Neuron (in vitro differentiated cells): Measurements from ENCODE around the gene ZNF680.

Source experiments
- H2AFZ ChIP-seq: one replicate; pipeline ENCODE4 v1.6.1; 2013; ENCODE audit warnings: low read depth, mild to moderate bottlenecking, inconsistent platforms, low read length, moderate library complexity
- H3K27me3 ChIP-seq: one replicate; pipeline ENCODE4 v1.6.1; 2013; ENCODE audit warnings: low read length; ENCODE audit not compliant: insufficient read depth
- H3K36me3 ChIP-seq: one replicate; pipeline ENCODE4 v1.6.1; 2013; ENCODE audit warnings: low read length; ENCODE audit not compliant: insufficient read depth
- H3K4me1 ChIP-seq: one replicate; pipeline ENCODE4 v1.6.1; 2013; ENCODE audit warnings: low read length; ENCODE audit not compliant: insufficient read depth
- H3K4me3 ChIP-seq: 2 replicates; pipeline ENCODE4 v1.5.1; 2013; ENCODE audit warnings: mild to moderate bottlenecking, low read length, moderate library complexity
- H3K9me3 ChIP-seq: one replicate; pipeline ENCODE4 v1.6.1; 2013; ENCODE audit warnings: low read length

The ZNF680 gene

DNA sequence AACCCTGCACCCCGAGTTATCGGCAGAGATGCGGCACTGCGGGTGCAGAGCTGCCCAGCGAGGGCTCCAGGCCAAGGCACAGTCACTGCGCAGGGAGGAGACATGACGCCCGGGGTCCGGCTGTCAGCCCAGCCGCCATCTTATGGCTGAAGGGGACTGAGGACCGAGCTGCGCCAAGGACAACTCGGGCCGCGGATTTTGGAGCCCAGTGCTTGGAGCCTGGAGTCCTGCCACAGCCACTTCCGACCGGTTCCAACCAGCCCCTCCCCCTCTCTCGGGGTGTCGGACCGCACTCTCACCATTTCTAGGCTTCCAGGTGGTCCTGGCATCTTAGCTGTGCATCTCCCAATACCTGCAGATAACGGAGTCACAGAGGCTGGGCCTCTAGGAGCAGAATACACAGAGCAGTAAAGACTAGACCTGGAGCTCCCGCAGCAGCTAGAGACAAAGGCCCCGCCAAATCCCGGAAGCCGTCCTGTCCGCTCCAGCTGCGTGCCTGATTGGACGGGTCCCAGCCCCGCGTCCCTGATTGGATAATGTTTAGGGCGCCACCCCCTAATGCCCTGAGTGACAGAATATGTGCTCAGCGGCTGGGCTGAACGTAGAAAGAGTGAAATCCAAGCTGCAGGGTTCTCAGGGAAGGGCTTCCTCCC, at the start of gene ZNF680:
Gene ZNF680 (minus strand): TSS at position 446 of the 653 bp plus-strand sequence. CDS start 117 bp downstream, at position 329.
- Histone ChIP-seq H3K36me3 (peaks cover 18% of the 10 kb centered on the region), H3K27me3 (no peaks in the 10 kb centered on the region), H3K9me3 (peaks cover 17% of the 10 kb centered on the region), H2AFZ (peak within 1 kb of the TSS; percentile 14), H3K4me1 (peaks cover 4% of the 10 kb centered on the region), H3K4me3 (peak within 1 kb of the TSS; percentile 81)

GRCh38 chr7:64612452-64612851, 49.6 kb upstream of the ZNF680 start:
- H3K36me3 ChIP-seq = no peaks in the 10 kb centered on the region
- H3K9me3 ChIP-seq = no peaks in the 10 kb centered on the region
- no peak overlapping the region for H3K4me3 ChIP-seq
- H3K27me3 ChIP-seq = no peaks in the 10 kb centered on the region
- no peak overlapping the region for H2AFZ ChIP-seq
- H3K4me1 ChIP-seq = no peaks in the 10 kb centered on the region

GRCh38 chr7:64611717-64612116, 48.8 kb upstream of the ZNF680 start:
- Histone ChIP-seq H3K9me3 (no peaks in the 10 kb centered on the region), H3K27me3 (no peaks in the 10 kb centered on the region), H3K36me3 (no peaks in the 10 kb centered on the region), H3K4me3 (no peak overlapping the region), H2AFZ (no peak overlapping the region), H3K4me1 (no peaks in the 10 kb centered on the region)

DNA sequence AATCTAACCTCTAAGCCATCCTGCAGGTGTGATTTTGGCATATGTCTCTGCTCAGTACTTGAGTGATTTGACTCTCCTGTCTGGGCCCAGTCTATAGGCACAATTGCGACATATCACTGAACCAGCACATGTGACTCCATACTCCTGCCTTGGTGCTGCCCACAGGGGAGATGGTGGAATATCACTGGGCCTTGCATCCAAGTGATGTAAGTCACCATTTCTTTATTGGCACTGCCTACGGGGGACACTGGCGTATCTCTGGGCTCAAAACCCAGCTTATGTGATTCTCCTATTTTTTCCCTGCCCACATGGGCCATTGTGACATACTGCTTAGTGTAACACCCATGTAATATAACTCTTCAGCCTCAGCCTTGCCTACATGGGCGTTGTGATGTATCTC, 48.1 kb upstream of the ZNF680 start:
- Histone ChIP-seq H3K4me3 (no peak overlapping the region), H3K4me1 (no peaks in the 10 kb centered on the region), H3K36me3 (no peaks in the 10 kb centered on the region), H3K27me3 (no peaks in the 10 kb centered on the region), H3K9me3 (no peaks in the 10 kb centered on the region), H2AFZ (no peak overlapping the region)

GRCh38 chr7:64608116-64608910, 45.4 kb upstream of the ZNF680 start:
- H3K9me3 ChIP-seq = no peaks in the 10 kb centered on the region
- no peaks in the 10 kb centered on the region for H3K36me3 ChIP-seq
- H3K4me3 ChIP-seq = no peak overlapping the region
- H2AFZ ChIP-seq = no peak overlapping the region
- H3K4me1 ChIP-seq = no peaks in the 10 kb centered on the region
- H3K27me3 ChIP-seq = no peaks in the 10 kb centered on the region

GRCh38 chr7:64606385-64606784, 43.5 kb upstream of the ZNF680 start:
- Histone ChIP-seq H3K36me3 (no peaks in the 10 kb centered on the region), H3K4me3 (no peak overlapping the region), H3K4me1 (no peaks in the 10 kb centered on the region), H3K9me3 (no peaks in the 10 kb centered on the region), H2AFZ (no peak overlapping the region), H3K27me3 (no peaks in the 10 kb centered on the region)

GRCh38 chr7:64603271-64603670, 40.4 kb upstream of the ZNF680 start:
- no peak overlapping the region for H3K4me3 ChIP-seq
- no peaks in the 10 kb centered on the region for H3K9me3 ChIP-seq
- no peak overlapping the region for H2AFZ ChIP-seq
- no peaks in the 10 kb centered on the region for H3K4me1 ChIP-seq
- H3K27me3 ChIP-seq = no peaks in the 10 kb centered on the region
- no peaks in the 10 kb centered on the region for H3K36me3 ChIP-seq

DNA sequence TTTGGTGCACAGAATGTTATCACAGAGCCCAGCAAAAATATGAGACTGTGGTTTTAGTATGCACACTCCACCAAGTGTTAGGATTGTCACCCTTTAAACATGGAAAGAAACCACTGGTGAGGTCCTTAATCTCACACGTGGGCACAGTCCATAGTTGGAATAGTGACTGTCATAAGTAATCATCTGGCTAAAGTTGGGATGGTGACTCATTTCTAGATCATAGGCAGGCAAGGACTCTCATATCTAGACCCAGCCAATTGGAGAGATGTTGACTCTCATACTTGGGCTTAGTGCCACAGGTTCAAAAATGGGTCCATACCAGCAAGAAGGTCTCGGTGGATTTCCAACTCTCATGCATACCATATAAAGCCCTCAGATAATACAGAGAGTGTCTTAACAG, 39.6 kb upstream of the ZNF680 start:
- Histone ChIP-seq H3K36me3 (no peaks in the 10 kb centered on the region), H3K4me1 (no peaks in the 10 kb centered on the region), H2AFZ (no peak overlapping the region), H3K27me3 (no peaks in the 10 kb centered on the region), H3K9me3 (no peaks in the 10 kb centered on the region), H3K4me3 (no peak overlapping the region)

- H2AFZ ChIP-seq = no peak overlapping the region
Measured at GRCh38 chr7:64602086-64602485, 39.2 kb upstream of the ZNF680 start.

GRCh38 chr7:64599359-64599758, 36.5 kb upstream of the ZNF680 start:
- no peaks in the 10 kb centered on the region for H3K9me3 ChIP-seq
- no peaks in the 10 kb centered on the region for H3K4me1 ChIP-seq
- no peaks in the 10 kb centered on the region for H3K27me3 ChIP-seq
- no peak overlapping the region for H2AFZ ChIP-seq
- H3K4me3 ChIP-seq = no peak overlapping the region
- H3K36me3 ChIP-seq = no peaks in the 10 kb centered on the region

More at GRCh38 chr7:64602086-64602485, 39.2 kb upstream of the ZNF680 start:
- no peaks in the 10 kb centered on the region for H3K27me3 ChIP-seq
- no peaks in the 10 kb centered on the region for H3K4me1 ChIP-seq
- H3K4me3 ChIP-seq = no peak overlapping the region
- no peaks in the 10 kb centered on the region for H3K9me3 ChIP-seq
- H3K36me3 ChIP-seq = no peaks in the 10 kb centered on the region

DNA sequence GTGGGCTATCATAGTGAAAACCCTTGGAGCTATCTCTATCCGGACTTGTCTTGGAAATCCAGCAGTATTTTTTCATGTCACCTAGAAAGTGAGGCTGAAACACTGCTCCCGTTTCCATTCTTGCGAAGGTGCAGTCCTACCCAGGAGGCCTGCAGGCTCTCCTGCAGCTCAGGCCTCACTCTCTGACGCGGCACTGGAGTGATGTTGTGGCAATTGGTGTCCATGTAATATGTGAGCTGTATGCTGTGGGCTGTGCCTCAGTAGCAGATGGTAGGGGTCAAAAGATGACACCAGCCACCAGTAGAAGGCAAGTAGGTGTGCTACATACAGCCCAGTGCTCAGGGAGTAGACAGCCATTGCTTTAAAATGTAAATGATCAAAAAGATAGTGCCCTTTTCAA, 28.1 kb upstream of the ZNF680 start:
- no peaks in the 10 kb centered on the region for H3K27me3 ChIP-seq
- no peaks in the 10 kb centered on the region for H3K4me1 ChIP-seq
- H2AFZ ChIP-seq = no peak overlapping the region
- no peaks in the 10 kb centered on the region for H3K36me3 ChIP-seq
- no peaks in the 10 kb centered on the region for H3K9me3 ChIP-seq
- no peak overlapping the region for H3K4me3 ChIP-seq

DNA sequence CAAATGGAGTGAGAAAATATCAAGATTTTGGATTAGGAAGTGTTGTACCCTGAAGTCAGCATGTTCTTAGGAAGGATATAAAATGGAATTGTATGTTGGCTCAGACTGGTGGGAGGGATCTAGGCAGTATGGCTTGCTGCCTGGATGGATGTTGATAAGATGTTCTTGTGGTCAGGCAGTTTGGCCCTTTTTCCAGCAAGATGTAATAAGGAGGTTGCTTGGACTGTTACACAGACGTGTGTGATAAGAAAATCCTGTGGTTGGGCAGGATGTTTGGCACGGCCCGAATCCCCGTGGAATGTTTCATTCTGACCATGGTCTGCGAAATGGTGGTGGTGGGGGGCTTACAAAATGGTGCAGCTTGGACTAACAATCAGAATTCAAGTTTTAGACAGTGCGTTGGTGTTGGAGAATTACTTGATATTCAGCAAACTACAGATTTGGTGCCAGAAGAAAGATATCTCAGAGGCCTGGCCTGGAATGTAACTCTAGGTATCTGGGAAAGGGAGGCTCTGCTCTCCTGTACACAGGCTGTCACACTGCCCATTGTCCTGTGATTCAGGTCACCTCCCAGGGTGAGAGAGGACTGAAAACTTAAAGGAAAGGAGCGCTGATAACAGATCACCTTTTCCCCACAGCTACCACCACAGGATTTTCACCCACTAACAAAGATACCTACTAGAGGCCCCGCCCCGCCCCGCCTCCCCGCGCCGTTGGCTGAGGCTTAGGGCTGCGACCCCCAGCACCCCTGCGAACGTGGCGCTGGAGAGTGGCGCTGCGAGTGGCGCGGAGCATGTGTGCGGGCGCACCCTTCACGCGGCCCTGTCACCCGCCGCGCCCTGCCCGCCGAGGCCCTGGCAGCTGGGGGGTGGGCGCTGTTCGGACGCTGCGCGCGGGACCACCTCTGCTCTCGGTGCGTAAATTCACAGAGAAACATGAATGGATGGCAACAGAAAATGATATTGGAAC, 19.3 kb upstream of the ZNF680 start:
- Histone ChIP-seq H3K9me3 (no peaks in the 10 kb centered on the region), H2AFZ (no peak overlapping the region), H3K4me3 (no peak overlapping the region), H3K36me3 (no peaks in the 10 kb centered on the region), H3K27me3 (no peaks in the 10 kb centered on the region), H3K4me1 (no peaks in the 10 kb centered on the region)

DNA sequence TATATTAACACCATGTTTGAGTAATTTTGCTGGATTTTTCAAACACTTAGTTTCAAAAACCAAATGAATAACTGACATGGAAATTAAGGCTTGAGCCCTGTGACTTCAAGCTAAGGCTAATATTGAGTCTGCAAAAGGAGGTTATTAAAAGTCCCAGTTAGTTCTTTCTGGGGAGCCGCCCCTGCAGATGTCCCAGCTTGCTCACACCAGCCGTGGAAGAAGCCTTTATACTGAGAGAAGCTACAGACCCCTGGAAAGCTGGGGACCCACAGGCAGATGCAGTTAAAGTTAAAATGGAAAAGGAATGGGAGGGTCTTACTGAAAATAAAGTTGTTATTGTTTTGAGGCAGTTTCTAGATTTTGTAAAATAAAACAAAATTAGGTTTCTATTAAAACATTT, 18.5 kb upstream of the ZNF680 start:
- Histone ChIP-seq H3K9me3 (no peaks in the 10 kb centered on the region), H3K4me3 (no peak overlapping the region), H3K27me3 (no peaks in the 10 kb centered on the region), H3K4me1 (no peaks in the 10 kb centered on the region), H3K36me3 (no peaks in the 10 kb centered on the region), H2AFZ (no peak overlapping the region)
